H9 (cell line): Measurements from ENCODE around the gene ZHX3. TPM values are rescaled to one million over a fixed set of nuclear protein-coding genes. Genes with fewer than 3 reads are reported as not detected.

ENCODE experiments used
- DNase-seq: peaks from one replicate; pipeline ENCODE4 v3.0.0-alpha.2; 2017
- H2AFZ ChIP-seq: one replicate; pipeline ENCODE4 v1.6.1; 2013; ENCODE audit warnings: mild to moderate bottlenecking, low read length, control low read depth, moderate library complexity
- H2AK5ac ChIP-seq: 2 replicates; pipeline ENCODE4 v1.6.1; 2013; ENCODE audit warnings: low read length, control low read depth, mixed read lengths; ENCODE audit not compliant: insufficient read length
- H2BK120ac ChIP-seq: one replicate; pipeline ENCODE4 v1.6.1; 2013; ENCODE audit warnings: low read depth, mild to moderate bottlenecking, low read length, control low read depth, inconsistent platforms; ENCODE audit not compliant: poor library complexity, severe bottlenecking
- H2BK12ac ChIP-seq: 2 replicates; pipeline ENCODE4 v1.6.1; 2013; ENCODE audit warnings: low read length, control low read depth, mixed read lengths, low read depth; ENCODE audit not compliant: insufficient read length
- H2BK15ac ChIP-seq: 2 replicates; pipeline ENCODE4 v1.6.1; 2013; ENCODE audit warnings: low read depth, low read length, control low read depth
- H2BK20ac ChIP-seq: one replicate; pipeline ENCODE4 v1.6.1; 2013; ENCODE audit warnings: low read depth, mild to moderate bottlenecking, low read length, control low read depth, inconsistent platforms; ENCODE audit not compliant: poor library complexity, severe bottlenecking
- H2BK5ac ChIP-seq: 2 replicates; pipeline ENCODE4 v1.6.1; 2013; ENCODE audit warnings: low read length, control low read depth, mixed read lengths; ENCODE audit not compliant: insufficient read length
- H3K14ac ChIP-seq: 2 replicates; pipeline ENCODE4 v1.6.1; 2013; ENCODE audit warnings: low read length, control low read depth; ENCODE audit not compliant: insufficient read depth
- H3K18ac ChIP-seq: 2 replicates; pipeline ENCODE4 v1.6.1; 2013; ENCODE audit warnings: low read depth, mild to moderate bottlenecking, mixed read lengths, low read length, control low read depth; ENCODE audit not compliant: insufficient read length
- H3K23ac ChIP-seq: 2 replicates; pipeline ENCODE4 v1.6.1; 2013; ENCODE audit warnings: low read length, control low read depth, mixed read lengths, low read depth; ENCODE audit not compliant: insufficient read length
- H3K23me2 ChIP-seq: 2 replicates; pipeline ENCODE4 v1.6.1; 2013; ENCODE audit warnings: low read depth, mild to moderate bottlenecking, mixed read lengths, low read length, control low read depth; ENCODE audit not compliant: insufficient read length, poor library complexity, severe bottlenecking
- H3K27ac ChIP-seq: 2 replicates; pipeline ENCODE4 v1.5.1; 2013; ENCODE audit warnings: low read length, control low read depth, mixed read lengths, low read depth; ENCODE audit not compliant: insufficient read length
- H3K27me3 ChIP-seq: 2 replicates; pipeline ENCODE4 v1.6.1; 2013; ENCODE audit warnings: low read length, control low read depth, inconsistent platforms; ENCODE audit not compliant: insufficient read depth
- H3K4ac ChIP-seq: 2 replicates; pipeline ENCODE4 v1.6.1; 2013; ENCODE audit warnings: low read depth, mild to moderate bottlenecking, control low read depth, inconsistent platforms, low read length, moderate library complexity
- H3K4me1 ChIP-seq: 2 replicates; pipeline ENCODE4 v1.6.1; 2013; ENCODE audit warnings: low read length, control low read depth, inconsistent platforms; ENCODE audit not compliant: insufficient read depth
- H3K4me2 ChIP-seq: 2 replicates; pipeline ENCODE4 v1.6.1; 2013; ENCODE audit warnings: low read length, control low read depth, mixed read lengths; ENCODE audit not compliant: insufficient read length, insufficient read depth
- H3K56ac ChIP-seq: 2 replicates; pipeline ENCODE4 v1.6.1; 2013; ENCODE audit warnings: low read depth, mild to moderate bottlenecking, mixed read lengths, low read length, control low read depth; ENCODE audit not compliant: insufficient read length
- H3K79me1 ChIP-seq: 2 replicates; pipeline ENCODE4 v1.6.1; 2013; ENCODE audit warnings: low read depth, mild to moderate bottlenecking, moderate library complexity, low read length, control low read depth, inconsistent platforms; ENCODE audit not compliant: insufficient read depth, poor library complexity, severe bottlenecking
- H3K79me2 ChIP-seq: 2 replicates; pipeline ENCODE4 v1.6.1; 2013; ENCODE audit warnings: low read length, control low read depth, inconsistent platforms; ENCODE audit not compliant: insufficient read depth
- H3K9ac ChIP-seq: 2 replicates; pipeline ENCODE4 v1.6.1; 2013; ENCODE audit warnings: low read length, control low read depth, mixed read lengths; ENCODE audit not compliant: insufficient read length; ENCODE audit errors: extremely low read depth
- H3K9me3 ChIP-seq: one replicate; pipeline ENCODE4 v1.6.1; 2013; ENCODE audit warnings: low read depth, low read length, inconsistent platforms; ENCODE audit not compliant: control insufficient read depth
- H3T11ph ChIP-seq: one replicate; pipeline ENCODE4 v1.6.1; 2013; ENCODE audit warnings: mild to moderate bottlenecking, low read length, control low read depth, inconsistent platforms
- H4K20me1 ChIP-seq: one replicate; pipeline ENCODE4 v1.6.1; 2013; ENCODE audit not compliant: control insufficient read depth, insufficient read length, insufficient read depth
- H4K5ac ChIP-seq: 2 replicates; pipeline ENCODE4 v1.6.1; 2013; ENCODE audit warnings: low read depth, mild to moderate bottlenecking, mixed read lengths, low read length, control low read depth; ENCODE audit not compliant: insufficient read length
- H4K8ac ChIP-seq: replicated peaks from 2 replicates; pipeline ENCODE4 v1.6.1; 2013; ENCODE audit warnings: low read length, control low read depth, mixed read lengths, low read depth; ENCODE audit not compliant: insufficient read length
- H4K91ac ChIP-seq: 2 replicates; pipeline ENCODE4 v1.6.1; 2013; ENCODE audit warnings: low read depth, mild to moderate bottlenecking, moderate library complexity, mixed read lengths, low read length, control low read depth; ENCODE audit not compliant: insufficient read length
- H3K27ac Mint-ChIP-seq, 3 experiments: 2 replicates in 2 of 3; 3 replicates in 1 of 3; pipeline ENCODE4 v1.8.0; 2020 to 2021; ENCODE audit warnings: mixed read lengths in 3 of 3, mild to moderate bottlenecking in 1 of 3, moderate library complexity in 1 of 3
- H3K27me3 Mint-ChIP-seq: 2 replicates; pipeline ENCODE4 v1.8.0; 2021; ENCODE audit warnings: low read depth, mild to moderate bottlenecking, moderate library complexity, mixed read lengths
- H3K36me3 Mint-ChIP-seq, 3 experiments: 2 replicates in 2 of 3; 3 replicates in 1 of 3; pipeline ENCODE4 v1.8.0; 2020 to 2021; ENCODE audit warnings: low read depth in 3 of 3, mixed read lengths in 3 of 3; ENCODE audit not compliant: insufficient read depth in 1 of 3
- H3K4me1 Mint-ChIP-seq, 2 experiments: 2 replicates each; pipeline ENCODE4 v1.8.0; 2020; ENCODE audit warnings: mixed read lengths in 2 of 2
- H3K4me3 Mint-ChIP-seq, 2 experiments: 2 replicates in 1 of 2; 3 replicates in 1 of 2; pipeline ENCODE4 v1.8.0; 2020 to 2021; ENCODE audit warnings: mild to moderate bottlenecking in 2 of 2, mixed read lengths in 2 of 2, moderate library complexity in 1 of 2
- H3K9me3 Mint-ChIP-seq, 2 experiments: 2 replicates in 1 of 2; 3 replicates in 1 of 2; pipeline ENCODE4 v1.8.0; 2020; ENCODE audit warnings: mild to moderate bottlenecking in 2 of 2, mixed read lengths in 2 of 2, moderate library complexity in 1 of 2
- CTCF ChIP-seq: fragments of 200-600 bp; sonication (generic); conservative IDR thresholded peaks from 3 replicates; pipeline ENCODE4 v1.8.0; 2021; ENCODE audit warnings: antibody characterized with exemption, mild to moderate bottlenecking
- WGBS: extraction: QIAGEN DNeasy Blood & Tissue Kit; methylation state at CpG from one replicate; pipeline ENCODE4 v1.1.7; 2013; ENCODE audit warnings: missing lambda C conversion rate, low lambda C conversion rate, mixed read lengths; ENCODE audit not compliant: insufficient read length; ENCODE audit errors: extremely low coverage; 5-methylcytosine and 5-hydroxymethylcytosine counted together
- total RNA-seq: library from RNA; stranded (reverse); gene quantifications from 2 replicates; pipeline ENCODE4 v1.2.1, GENCODE V29; 2021

Gene ZHX3
- total RNA-seq, 1 experiment from 2014 or later = 4.4 TPM

- H3K27ac ChIP-seq = no peak overlapping the region
- H3K79me1 ChIP-seq = no peaks in the 10 kb centered on the region
- H3K27me3 Mint-ChIP-seq = peaks cover 14% of the 10 kb centered on the region
- no peak overlapping the region for H3K56ac ChIP-seq
- H2AFZ ChIP-seq = no peak overlapping the region
- no peak overlapping the region for H2BK15ac ChIP-seq
- WGBS = no CpG with 5 or more reads among the region's 1 CpG
- no peak overlapping the region for H2BK20ac ChIP-seq
- H3T11ph ChIP-seq = no peak overlapping the region
- no peak overlapping the region for H4K8ac ChIP-seq
- no peak overlapping the region for H3K23ac ChIP-seq
- no peak overlapping the region for H4K91ac ChIP-seq
- no peak overlapping the region for H3K4me3 Mint-ChIP-seq
- H4K5ac ChIP-seq = no peak overlapping the region
- H3K27ac Mint-ChIP-seq = peak overlapping the region in 1 of 3 experiments; percentile 59; a peak in 1 of 7 replicates
- no peaks in the 10 kb centered on the region for H3K36me3 Mint-ChIP-seq
- DNase-seq = no peak
- H3K18ac ChIP-seq = no peak overlapping the region
- no peak overlapping the region for H3K9ac ChIP-seq
- no peak overlapping the region for H2AK5ac ChIP-seq
- no peak overlapping the region for H3K14ac ChIP-seq
- H3K9me3 Mint-ChIP-seq = no peaks in the 10 kb centered on the region
- H3K27me3 ChIP-seq = no peaks in the 10 kb centered on the region
- H4K20me1 ChIP-seq = no peaks in the 10 kb centered on the region
- no peaks in the 10 kb centered on the region for H3K23me2 ChIP-seq
- H2BK120ac ChIP-seq = no peak overlapping the region
- peaks cover 2 to 4% of the 10 kb centered on the region in 2 experiments; a peak in 1 of 4 replicates for H3K4me1 Mint-ChIP-seq
- H2BK5ac ChIP-seq = no peak overlapping the region
- H3K4ac ChIP-seq = no peak overlapping the region
- no peak overlapping the region for H2BK12ac ChIP-seq
- no peaks in the 10 kb centered on the region for H3K9me3 ChIP-seq
- TF ChIP-seq CTCF = no peak
- no peak overlapping the region for H3K4me2 ChIP-seq
- no peaks in the 10 kb centered on the region for H3K79me2 ChIP-seq
- H3K4me1 ChIP-seq = no peaks in the 10 kb centered on the region
Observed at GRCh38 chr20:41330941-41331340, 13.4 kb upstream of the ZHX3 start.
